AG04450 (cell line): ENCODE data around the gene ADI1. TPM values are rescaled to one million over a fixed set of nuclear protein-coding genes. Genes with fewer than 3 reads are reported as not detected.

Source experiments
- CTCF ChIA-PET: fragments of 300-600, 350-600 bp; formaldehyde crosslinking; extraction: SDS; loops from one replicate; lab custom pipeline; 2022; ENCODE audit warnings: antibody characterized with exemption, inconsistent platforms; lab: Charles Lee
- POLR2A ChIA-PET: fragments of 350-600 bp; formaldehyde crosslinking; extraction: SDS; loops from one replicate; lab custom pipeline; 2021; ENCODE audit warnings: antibody characterized with exemption, inconsistent platforms; lab: Yijun Ruan, JAX
- DNase-seq: peaks from one replicate; pipeline ENCODE4 v3.0.0-alpha.2; 2011; ENCODE audit warnings: low read depth, low spot score
- H3K27ac ChIP-seq: one replicate; pipeline ENCODE4 v1.5.1; 2012; ENCODE audit warnings: low read depth, low read length, control low read depth
- H3K27me3 ChIP-seq: one replicate; pipeline ENCODE4 v1.6.0; 2012; ENCODE audit warnings: low read length; ENCODE audit not compliant: control insufficient read depth, insufficient read depth
- H3K4me3 ChIP-seq: 2 replicates; pipeline ENCODE4 v1.5.1; 2011; ENCODE audit warnings: mild to moderate bottlenecking, low read depth, low read length, control low read depth
- H3K9me3 ChIP-seq: 2 replicates; pipeline ENCODE4 v1.5.1; 2012; ENCODE audit warnings: low read length; ENCODE audit not compliant: control insufficient read depth, insufficient read depth
- polyA plus RNA-seq: library from polyadenylated mRNA; depleted of rRNA; stranded (reverse); fragments of >200 nt; gene quantifications from 2 replicates; pipeline ENCODE4 v1.2.3, GENCODE V29; 2011
- TF ChIP-seq, protein P1 (sequence below): IDR thresholded peaks from 2 replicates; pipeline ENCODE4 v1.5.1; 2011; ENCODE audit warnings: low read depth, low read length, control low read depth, inconsistent platforms

The ADI1 gene
- polyA plus RNA-seq, 1 experiment, result 71.4 TPM

DNA sequence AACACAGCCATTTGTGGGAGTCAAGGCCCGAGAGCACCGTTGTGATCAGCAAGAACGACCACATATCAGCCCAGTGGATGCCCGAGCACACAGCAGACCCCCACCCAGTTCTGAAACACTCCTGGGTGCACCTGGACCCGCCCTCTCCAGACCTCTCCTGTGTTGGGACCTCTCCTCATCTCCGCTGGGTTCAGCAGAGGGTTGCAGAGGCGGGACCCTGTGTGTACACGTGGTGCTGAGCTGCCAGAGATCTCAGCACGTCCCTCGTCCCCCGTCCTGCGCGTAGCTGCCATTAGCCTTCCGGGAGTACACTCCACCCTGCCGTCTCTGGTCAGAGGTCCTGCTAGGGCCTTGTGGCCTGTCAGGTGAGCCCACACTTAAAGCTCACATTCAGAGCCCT is 51.7 kb downstream of the ADI1 start:
- TF ChIP-seq, protein P1, sequence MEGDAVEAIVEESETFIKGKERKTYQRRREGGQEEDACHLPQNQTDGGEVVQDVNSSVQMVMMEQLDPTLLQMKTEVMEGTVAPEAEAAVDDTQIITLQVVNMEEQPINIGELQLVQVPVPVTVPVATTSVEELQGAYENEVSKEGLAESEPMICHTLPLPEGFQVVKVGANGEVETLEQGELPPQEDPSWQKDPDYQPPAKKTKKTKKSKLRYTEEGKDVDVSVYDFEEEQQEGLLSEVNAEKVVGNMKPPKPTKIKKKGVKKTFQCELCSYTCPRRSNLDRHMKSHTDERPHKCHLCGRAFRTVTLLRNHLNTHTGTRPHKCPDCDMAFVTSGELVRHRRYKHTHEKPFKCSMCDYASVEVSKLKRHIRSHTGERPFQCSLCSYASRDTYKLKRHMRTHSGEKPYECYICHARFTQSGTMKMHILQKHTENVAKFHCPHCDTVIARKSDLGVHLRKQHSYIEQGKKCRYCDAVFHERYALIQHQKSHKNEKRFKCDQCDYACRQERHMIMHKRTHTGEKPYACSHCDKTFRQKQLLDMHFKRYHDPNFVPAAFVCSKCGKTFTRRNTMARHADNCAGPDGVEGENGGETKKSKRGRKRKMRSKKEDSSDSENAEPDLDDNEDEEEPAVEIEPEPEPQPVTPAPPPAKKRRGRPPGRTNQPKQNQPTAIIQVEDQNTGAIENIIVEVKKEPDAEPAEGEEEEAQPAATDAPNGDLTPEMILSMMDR, result no peak
- H3K27ac ChIP-seq, result no peak overlapping the region

DNA sequence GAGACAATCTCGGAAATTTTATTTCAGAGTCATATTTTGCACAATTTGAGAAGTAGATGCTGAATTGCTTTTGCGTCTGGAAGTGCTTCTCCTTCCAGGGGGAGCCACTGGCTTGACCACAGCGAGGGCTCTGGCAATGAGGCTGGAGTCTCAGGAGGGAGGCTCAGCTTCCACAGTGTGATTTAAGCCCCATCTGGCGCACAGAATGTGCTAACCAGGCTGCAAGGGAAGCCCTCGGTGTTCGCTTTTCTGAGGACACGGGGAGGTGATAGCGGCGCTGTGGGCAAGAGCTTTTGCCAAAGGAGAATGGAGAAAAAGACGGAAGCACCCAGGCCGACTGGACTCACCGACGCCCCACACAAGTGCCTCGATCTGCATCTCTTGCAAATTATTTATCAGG is 52.4 kb downstream of the ADI1 start:
- no peak overlapping the region for H3K27ac ChIP-seq
- H3K4me3 ChIP-seq, result no peak overlapping the region
- TF ChIP-seq, protein P1, result no peak
- peaks cover 4% of the 10 kb centered on the region; the same call in 1 of the 2 replicates for H3K9me3 ChIP-seq
- no peaks in the 10 kb centered on the region for H3K27me3 ChIP-seq
- ChIA-PET CTCF (interaction anchor here (0.6 kb wide), 1 partner anchor 184 kb away, joined by 4 read pairs; no protein-coding TSS in a partner anchor), POLR2A (no interaction called here)
- DNase-seq, result no peak

More for the DNA sequence above, 51.7 kb downstream of the ADI1 start:
- H3K4me3 ChIP-seq, result no peak overlapping the region
- DNase-seq, result no peak
- no peaks in the 10 kb centered on the region for H3K27me3 ChIP-seq
- ChIA-PET CTCF (no interaction called here), POLR2A (no interaction called here)
- peaks cover 4% of the 10 kb centered on the region; the same call in 1 of the 2 replicates for H3K9me3 ChIP-seq

DNA sequence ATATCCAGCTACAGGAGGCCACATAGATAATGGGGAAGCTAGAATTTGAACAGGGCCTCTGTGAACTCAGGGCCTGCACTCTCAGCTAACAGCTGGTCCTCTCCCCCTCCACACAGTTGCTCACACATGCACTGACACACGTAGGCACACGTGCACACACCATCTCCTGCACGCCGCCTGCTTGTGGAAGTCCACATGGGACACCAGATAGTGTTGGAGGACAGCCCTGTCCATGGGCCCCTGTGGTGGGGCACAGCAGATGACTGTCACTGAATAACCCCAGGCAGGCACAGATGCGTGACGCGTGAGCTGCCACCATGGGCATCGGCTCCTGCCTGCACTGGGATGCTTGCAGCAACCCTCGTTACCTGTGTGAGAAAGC is 52.9 kb downstream of the ADI1 start:
- H3K27me3 ChIP-seq, result no peaks in the 10 kb centered on the region
- TF ChIP-seq, protein P1, result no peak
- H3K4me3 ChIP-seq, result no peak overlapping the region
- peak overlapping the region; percentile 81 for H3K27ac ChIP-seq
- no peak for DNase-seq
- POLR2A ChIA-PET, result interaction anchor here (1.1 kb wide), 1 partner anchor 52 kb away, joined by 3 read pairs; the partner anchor contains the start of gene ADI1
- peaks cover 4% of the 10 kb centered on the region; the same call in 1 of the 2 replicates for H3K9me3 ChIP-seq
- CTCF ChIA-PET, result interaction anchor here (0.6 to 1.7 kb wide), 2 partner anchors 42 to 184 kb away, joined by 4 to 6 read pairs; no protein-coding TSS in a partner anchor

DNA sequence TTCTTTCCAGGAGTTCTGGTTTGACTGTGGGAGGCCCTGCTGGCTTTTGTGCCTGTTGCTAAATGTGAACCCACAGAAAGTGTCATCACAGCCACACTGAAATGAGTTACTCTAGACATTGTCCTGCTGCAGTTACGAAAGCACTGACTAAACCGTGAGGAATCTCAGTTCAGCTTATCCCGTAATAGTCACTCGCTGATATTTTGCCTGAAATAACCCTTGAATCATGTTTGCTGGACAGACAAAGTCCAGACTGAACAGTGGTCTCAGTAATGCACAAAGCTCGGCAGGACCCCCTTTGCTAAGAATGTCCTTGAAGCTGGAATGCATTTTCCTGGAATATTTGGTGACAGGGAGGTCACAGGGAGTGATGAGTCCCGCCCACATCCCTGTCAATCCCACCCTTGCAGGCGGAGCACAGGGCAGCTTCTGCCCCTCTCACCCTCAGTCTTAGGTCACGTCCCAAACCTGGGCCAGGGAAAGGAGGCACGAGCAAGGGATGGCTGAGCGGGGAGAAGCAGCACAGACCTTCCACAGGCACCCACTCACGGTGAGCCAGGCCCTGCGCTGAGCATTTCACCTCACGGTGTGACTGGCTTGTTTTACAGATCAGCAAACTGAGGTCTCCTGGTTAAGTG is 53.4 kb downstream of the ADI1 start:
- ChIA-PET POLR2A (interaction anchor here (1.1 to 1.2 kb wide), 2 partner anchors 28 to 53 kb away, joined by 3 to 5 read pairs; partner anchors contain the start of gene ADI1), CTCF (interaction anchor here (0.6 to 1.7 kb wide), 2 partner anchors 42 to 185 kb away, joined by 4 to 6 read pairs; no protein-coding TSS in a partner anchor)
- Histone ChIP-seq H3K27ac (peak overlapping the region; percentile 81), H3K4me3 (no peak overlapping the region), H3K9me3 (peaks cover 4% of the 10 kb centered on the region; the same call in 1 of the 2 replicates), H3K27me3 (no peaks in the 10 kb centered on the region)
- TF ChIP-seq, protein P1, result no peak
- DNase-seq, result peak; percentile 53

DNA sequence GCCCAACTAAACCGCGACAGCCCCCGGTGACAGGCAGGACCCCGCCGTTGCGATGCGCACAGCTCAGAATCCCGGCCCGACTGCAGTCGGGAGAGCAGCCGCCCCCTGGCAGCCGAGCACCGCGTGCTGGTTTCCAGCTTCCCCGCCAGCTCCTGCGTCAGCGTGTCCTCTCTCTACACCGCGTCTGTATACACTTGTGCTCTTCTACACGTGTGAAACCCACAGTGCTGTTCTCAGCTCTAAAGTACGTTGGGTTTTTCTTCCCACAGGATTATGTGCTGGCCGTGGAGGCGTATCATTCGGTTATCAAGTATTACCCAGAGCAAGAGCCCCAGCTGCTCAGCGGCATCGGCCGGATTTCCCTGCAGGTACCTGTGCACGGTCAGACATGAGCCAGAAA is 54.0 kb downstream of the ADI1 start:
- POLR2A ChIA-PET, result interaction anchor here (0.5 to 1.2 kb wide), 2 partner anchors 28 to 87 kb away, joined by 3 to 5 read pairs; no protein-coding TSS in a partner anchor
- no peak for DNase-seq
- peak overlapping the region; percentile 81 for H3K27ac ChIP-seq

More for the DNA sequence above, 54.0 kb downstream of the ADI1 start:
- CTCF ChIA-PET, result interaction anchor here (1.7 kb wide), 1 partner anchor 41 kb away, joined by 6 read pairs; no protein-coding TSS in a partner anchor
- H3K27me3 ChIP-seq, result no peaks in the 10 kb centered on the region
- TF ChIP-seq, protein P1, result no peak
- no peak overlapping the region for H3K4me3 ChIP-seq
- H3K9me3 ChIP-seq, result peaks cover 4% of the 10 kb centered on the region; the same call in 1 of the 2 replicates
